HG02759 (cell line): ENCODE data around the gene CCDC194.
A peak's percentile ranks its signal among the peaks of the same experiment; 100 is the strongest.
"Not testable (repeated sequence)": the region's sequence is repeated elsewhere in the genome, so short reads cannot be mapped to it uniquely, and the experiment has no call there.

Experiments
- ATAC-seq: cut with Tn5 transposase; IDR thresholded peaks from one replicate; pipeline ENCODE4 v1.9.1; 2021; ENCODE audit warnings: mild to moderate bottlenecking, moderate library complexity; ENCODE audit not compliant: unreplicated experiment

The CCDC194 gene

DNA sequence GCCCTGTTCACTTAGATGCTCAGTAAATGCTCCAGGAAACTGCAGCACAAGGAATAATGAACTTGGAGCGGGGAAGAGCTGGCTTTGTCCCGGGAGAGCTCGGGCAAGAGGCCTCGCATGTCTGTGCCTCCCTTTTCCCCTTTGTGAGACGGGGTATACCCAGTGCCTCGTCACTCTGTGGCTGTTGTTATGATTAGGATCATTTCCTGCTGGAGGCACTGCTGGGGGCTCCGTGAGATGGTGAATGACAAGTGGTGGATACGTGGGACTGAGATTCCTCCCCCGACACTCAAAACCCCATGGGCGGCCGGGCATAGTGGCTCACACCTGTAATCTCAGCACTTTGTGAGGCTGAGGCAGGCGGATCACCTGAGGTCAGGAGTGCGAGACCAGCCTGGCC lies 15.7 kb downstream of the CCDC194 start:
- no peak for ATAC-seq

DNA sequence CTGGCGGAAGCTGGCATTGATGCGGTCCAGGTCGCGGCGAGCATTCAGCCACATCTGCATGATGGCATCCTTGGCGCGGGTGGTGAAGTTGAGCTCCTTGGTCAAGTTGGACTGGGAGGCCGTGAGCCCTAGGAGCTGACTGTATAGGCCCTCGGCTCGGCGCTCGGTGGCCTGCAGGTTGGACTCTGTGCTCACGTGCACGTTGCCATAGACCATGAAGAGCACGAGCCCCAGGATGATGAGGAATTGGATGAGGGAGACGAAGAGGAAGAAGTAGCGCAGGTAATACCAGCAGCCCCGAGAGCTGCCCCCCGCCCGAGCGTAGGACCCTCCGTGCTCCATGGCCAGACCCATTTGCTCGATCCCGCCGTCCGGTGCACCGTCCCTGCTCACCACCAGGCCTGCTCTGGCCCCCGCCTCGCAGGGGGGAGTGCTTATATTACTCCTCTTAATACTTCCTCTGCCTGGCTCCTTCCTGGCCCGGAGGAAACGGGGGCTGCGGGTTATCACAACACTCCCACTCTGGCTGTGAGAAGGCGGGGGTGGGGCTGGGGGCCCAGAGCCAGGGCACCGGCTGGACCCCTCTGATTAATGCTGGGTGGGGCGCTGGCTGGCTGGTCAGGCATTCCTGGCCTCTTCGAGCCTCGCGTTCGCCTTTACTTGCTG lies 16.9 kb downstream of the CCDC194 start, which contains the start of gene PLVAP:
Gene PLVAP, minus strand, starts transcription at position 408 of the 666 bp plus-strand sequence. Its CDS starts 54 bp downstream, at position 354.
- ATAC-seq: no peak

DNA sequence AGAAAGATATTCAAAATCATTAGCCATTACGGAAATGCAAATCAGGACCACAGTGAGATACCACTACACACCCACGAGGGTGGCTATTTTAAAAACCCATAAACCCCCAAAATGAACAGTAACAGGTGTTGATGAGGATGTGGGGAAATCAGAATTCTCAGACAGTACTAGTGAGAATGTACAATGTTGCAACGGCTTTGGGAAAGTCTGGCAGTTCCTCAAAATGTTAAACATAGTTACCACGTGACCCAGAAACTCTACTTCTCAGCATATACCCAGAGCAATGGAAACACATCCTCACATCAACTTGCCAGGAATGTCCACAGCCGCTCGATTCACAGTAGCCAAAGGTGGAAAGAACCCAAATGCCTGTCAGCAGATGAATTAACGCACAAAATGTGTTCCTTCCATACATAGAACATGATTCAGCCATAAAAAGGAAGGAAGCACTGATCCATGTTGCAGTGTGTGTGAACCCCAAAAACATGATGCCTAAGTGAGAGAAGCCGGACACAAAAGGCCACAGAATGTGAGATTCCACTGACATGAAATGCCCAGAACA lies 23.9 kb downstream of the CCDC194 start:
- ATAC-seq: peak; percentile 91

DNA sequence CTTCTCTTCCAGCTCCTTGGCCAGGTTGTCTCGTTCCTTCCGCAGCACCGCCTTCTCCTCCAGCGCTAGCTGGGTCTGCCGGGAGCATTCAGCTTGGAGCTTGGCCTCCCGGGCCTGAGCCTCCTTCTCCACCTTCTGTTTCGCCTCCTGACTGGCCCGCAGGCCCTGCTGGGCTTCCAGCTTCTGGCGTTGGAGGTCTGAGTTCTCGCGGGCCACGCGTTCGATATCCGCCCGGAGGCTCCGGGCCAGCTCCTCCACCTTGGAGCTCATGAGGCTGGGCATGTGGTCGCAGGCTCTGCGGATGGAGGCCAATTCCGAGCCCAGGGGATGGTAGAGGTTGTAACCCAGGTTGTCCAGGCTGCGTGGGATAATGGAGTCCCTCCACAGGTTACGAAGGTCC lies 28.6 kb downstream of the CCDC194 start:
- no peak for ATAC-seq

DNA sequence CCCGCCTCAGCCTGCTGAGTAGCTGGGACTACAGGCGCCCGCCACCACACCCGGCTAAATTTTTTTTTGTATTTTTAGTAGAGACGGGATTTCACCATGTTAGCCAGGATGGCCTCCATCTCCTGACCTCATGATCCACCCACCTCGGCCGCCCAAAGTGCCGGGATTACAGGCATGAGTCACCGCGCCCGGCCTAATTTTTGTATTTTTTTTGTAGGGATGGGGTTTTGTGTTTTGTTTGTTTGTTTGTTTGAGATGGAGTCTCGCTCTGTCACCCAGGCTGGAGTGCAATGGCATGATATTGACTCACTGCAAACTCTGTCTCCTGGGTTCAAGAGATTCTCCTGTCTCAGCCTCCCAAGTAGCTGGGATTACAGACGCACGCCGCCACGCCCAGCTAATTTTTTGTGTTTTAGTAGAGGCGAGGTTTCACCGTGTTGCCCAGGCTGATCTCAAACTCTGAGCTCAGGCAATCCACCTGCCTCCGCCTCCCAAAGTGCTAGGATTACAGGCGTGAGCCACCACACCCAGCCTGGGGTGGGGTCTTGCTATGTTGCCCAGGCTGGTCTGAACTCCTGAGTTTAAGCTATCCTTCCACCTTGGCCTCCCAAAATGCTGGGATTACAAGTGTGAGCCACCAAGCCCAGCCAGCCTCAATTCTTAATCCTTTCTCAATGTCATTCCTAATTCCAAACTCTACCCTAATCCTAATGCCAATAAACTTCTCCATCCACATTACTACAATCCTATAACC lies 30.0 kb downstream of the CCDC194 start:
- not testable (repeated sequence) for ATAC-seq

DNA sequence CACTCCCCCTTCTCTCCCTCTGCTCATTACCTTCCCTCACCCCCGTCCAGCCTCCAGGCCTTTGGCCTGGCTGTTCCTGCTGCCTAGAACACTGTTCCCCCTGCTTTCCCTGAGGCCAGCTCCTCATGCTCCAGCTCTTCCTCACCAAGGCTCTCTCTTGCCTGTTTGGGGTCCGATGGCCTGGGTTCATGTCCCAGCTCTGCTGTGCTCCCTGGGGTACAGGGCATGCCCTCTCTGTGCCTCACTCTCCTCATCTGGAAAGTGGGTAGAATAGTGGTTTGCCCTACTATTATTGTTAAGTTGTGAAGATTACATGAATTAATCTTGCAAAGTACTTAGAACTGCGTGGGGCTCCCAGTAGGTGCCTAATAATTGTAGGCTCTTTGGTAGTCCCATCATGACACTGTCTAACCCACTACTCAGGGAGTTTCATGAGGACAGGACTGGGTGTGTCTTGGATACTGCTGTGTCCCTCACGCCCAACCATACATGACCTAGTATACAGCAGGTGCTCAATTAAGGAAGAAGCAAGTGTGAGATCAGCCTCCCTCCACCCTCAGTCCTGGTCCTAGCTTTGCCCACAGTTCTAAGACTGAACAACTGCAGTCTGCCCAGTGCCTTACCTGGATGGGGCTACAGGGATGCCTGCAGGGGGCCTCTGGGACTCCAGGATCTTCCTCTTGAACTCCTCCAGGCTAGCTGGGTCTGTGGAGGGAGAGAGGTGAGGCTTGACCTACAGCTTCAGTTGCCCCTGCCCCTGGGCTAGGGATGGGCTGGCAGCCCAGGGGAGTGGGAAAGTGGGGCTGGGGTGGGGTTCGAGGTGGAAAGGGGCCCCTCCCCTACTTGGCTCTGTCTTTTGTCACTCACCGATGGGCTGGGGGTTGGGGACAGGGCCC lies 33.8 kb downstream of the CCDC194 start:
- ATAC-seq: no peak

DNA sequence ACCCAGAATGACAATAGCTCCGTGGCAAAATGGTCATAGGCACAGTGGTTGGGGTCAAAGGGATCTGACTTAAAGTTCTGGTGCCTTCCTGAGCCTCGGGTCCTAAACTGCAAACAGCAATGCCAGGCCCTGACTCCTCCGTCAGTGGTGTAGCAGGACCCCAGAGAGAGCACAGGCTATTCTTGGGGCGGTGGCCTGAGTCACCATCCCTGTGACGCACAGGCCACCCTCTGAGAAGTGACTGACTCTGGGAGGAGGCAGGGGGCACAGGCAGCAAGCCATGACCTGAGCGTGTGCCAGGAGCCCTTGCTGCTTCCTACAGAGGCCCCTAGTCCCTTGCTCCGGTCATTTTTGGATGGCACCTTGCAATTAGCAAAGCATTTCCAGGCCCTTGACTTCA lies 35.6 kb downstream of the CCDC194 start:
- ATAC-seq: no peak

DNA sequence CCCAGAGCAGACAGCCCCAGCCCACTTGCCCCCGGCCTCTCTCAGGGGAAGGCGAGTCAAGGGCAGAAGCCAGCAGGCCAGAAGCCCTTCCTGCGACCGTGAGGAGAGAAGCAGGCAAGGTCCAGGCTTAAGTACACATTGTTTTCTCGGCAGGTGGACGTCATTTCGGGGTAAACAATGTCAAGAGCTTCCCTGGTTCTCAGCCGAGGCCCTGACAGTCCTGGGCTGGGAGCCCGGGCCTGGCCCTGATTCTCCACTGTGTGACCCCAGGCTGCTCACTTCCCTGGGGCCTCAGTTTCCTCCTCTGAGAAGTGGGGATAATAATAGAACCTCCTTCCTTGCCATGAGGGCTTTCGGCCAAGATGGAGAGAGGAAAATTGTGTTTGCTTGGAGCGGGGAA lies 36.3 kb downstream of the CCDC194 start:
- no peak for ATAC-seq

DNA sequence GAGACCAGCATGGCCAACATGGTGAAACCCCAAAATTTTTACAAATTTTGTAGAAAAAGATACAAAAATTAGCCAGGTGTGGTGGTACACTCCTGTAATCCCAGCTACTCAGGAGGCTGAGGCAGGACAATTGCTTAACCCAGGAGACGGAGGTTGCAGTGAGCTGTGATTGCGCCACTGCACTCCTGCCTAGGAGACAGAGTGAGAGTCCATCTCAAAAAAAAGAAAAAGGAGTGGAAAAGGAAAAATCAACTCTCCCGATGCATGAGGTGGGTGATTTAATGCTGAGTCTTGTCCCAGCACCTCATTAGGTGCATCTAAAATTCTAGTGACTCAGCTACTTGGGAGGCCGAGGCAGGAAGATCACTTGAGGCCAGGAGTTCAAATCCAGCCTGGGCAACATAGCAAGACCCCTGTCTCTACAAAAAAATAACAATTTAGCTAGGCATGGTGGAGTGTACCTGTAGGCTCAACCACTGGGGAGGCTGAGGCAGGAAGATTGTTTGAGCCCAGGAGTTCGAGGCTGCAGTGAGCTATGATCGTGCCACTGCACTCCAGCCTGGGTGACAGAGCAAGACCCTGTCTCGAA lies 36.8 kb downstream of the CCDC194 start:
- ATAC-seq: no peak

DNA sequence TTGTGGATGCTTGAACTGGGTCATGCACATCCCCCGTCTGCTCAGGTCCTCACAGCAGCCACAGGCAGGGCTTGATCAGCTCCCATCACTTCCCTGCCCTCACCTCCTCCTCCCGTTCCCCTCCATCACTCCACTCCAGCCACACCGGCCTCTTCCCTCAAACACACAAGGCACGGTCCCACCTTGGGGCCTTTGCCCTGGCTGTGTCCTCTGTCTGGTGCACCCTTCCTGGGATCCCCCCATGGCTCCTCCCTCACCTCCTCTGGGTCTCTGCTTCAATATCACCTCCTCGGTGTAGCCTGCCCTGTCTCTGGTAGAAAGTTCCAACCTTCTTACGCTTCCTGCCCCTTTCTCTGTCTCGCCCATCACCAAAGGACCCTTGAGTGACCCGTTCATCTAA lies 40.6 kb downstream of the CCDC194 start:
- no peak for ATAC-seq

DNA sequence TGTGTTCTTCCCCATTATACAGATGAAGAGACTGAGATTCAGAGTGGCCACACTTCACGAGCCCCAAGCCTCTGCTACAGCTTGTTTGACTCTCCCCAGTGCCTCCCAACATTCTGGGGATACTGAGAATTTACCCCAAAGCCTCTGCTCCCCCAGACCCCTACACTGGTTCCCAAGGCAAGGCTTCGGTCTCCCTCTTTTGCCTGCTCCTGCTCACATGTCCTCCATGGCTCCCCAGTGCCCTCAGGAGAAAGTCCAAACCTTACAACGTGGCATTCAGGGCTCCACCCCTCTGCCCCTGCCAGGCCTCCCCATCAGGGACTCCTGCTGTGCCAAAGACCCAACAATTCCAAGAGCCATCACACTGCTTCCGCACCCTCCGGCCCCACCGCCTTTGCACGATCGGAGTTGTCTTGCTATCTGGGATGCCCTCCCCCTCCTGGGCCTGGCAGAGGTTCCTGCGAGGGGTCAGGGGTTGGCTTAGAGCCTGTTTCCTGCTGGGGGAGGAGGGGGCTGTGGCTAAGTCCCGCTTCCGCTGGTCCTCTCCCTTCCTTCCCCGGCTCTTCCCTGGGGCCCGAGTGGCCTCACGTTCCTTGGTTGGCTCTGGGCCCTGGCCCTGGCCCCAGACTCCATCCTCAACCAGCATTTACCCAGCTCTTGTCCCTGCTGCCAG lies 41.3 kb downstream of the CCDC194 start:
- no peak for ATAC-seq

DNA sequence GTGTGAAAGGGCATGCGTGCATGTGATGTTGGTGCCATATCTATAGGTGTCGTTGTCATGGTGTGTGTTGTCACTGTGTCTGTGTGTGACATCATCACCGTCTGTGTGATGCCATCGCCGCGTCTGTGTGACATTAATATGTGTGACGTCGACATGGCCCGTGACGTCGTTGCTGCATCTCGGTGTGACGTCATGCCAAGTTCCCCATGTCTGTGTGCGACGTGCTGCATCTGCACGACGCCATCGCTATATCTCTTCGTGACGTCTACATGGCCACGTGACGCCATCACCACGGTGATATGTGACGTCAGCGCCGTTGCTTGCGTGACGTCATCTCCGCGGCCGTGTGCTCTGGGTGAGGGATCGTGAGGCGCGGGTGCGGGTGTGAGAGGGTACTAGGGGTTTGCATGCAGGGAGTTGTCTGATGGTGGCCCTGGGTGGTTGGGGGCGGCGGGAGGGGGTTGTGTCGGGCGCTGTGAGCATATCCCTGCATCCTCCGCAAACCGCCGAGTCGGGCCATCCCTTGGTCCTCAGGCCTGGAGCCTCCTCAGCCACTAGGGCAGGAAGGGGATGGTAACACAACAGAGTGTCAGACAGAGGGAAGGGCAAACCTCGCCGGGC lies 42.1 kb downstream of the CCDC194 start:
- no peak for ATAC-seq

DNA sequence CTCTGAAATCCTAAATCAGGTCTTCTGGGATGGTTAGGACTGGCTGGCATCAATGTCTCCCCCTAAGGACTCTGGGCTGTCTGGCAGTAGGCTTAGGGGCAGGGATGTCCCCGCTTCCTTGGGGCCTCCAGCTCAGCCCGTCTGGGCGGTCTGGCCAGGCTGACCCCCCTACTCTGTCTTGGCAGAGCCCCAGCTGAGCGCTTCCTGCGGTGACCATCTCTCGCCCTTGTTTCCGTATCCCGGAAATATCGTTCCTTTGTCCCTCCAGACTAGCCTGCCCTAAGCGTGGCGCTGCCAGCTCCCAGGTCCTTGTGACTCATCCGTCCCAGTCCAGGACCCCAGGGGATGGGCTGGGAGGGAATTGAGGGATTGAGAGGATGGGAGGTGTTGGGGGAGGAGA lies 45.3 kb downstream of the CCDC194 start:
- ATAC-seq: no peak

DNA sequence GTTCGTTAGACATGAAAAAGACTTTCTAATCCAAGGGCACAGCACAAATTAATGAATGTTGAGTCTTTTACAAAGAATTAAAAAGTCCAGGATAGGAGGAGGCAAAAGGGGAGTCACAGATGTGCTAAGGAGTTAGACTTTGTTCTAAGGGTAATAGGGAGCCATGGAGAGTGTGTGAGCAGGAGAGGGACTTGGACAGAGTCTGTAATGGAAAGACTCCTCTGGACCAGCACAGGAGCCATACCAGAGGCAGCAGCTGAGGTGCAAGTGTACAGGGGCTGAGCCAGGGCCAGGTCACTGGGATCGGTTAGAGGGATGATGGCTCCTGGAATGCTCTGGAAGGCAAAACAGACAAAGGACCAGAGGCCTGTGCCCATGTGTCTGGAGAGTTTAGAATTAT lies 46.1 kb downstream of the CCDC194 start:
- ATAC-seq: no peak

DNA sequence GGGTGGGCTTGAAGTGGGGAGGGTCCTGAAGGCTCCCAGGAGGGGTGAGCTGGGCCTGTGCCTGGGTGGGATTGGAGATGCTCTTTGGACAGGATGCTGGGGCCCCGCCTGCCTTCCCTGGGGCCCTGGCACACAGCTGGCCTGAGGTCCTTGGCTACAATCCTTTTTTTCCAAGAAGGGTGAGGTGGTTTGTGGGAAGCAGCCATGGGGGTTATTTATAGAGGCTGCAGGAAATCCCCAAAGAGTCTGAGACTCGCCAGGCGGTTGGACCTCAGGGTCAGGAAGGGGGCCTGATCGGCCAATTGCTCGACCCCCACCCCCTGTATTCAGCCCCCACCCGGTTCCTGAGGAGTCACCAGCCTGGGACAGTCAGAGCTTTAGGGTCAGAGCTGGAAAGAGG lies 46.6 kb downstream of the CCDC194 start:
- no peak for ATAC-seq

DNA sequence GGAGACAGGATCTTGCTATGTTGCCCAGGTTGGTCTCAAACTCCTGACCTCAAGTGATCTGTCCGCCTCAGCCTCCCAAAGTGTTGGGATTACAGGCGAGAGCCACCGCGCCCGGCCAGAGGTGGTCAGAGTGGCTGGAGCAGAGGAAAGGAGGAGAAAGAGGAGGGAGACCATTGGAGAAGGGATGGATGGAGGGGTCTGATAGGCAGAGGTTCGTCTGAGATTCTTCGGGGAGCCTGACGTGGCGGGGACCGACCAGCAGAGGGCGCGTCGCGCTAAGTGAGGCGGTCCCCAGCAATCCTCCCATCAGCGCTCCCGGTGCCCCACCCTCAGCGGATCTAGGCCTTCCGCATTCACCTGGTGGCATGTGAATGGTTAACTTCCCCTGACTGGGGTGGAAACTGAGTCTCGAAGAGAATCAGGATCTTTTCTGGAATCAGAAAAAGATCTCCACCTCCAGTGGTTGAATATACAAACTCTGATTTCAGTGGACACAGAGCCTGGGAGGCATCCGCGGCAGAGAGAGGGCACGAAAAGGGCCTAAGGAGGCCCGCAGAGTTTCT lies 47.8 kb downstream of the CCDC194 start:
- no peak for ATAC-seq

DNA sequence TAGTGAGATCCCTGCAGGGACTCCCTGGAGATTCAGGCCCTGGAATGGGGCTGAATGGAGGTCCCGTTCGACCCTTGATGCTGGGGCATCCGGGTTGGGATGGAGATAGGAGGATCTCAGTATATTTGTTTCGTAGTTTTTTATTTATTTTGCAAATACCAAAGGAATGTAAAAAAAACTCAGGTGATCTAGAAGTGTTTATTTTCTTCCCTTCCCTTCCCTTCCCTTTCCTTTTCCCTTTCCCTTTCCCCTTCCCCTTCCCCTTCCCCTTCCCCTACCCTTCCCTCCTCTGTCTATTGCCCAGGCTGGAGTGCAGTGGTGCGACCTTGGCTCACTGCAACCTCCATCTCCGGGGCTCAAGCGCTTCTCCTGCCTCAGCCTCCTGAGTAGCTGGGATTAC lies 52.2 kb downstream of the CCDC194 start:
- no peak for ATAC-seq

DNA sequence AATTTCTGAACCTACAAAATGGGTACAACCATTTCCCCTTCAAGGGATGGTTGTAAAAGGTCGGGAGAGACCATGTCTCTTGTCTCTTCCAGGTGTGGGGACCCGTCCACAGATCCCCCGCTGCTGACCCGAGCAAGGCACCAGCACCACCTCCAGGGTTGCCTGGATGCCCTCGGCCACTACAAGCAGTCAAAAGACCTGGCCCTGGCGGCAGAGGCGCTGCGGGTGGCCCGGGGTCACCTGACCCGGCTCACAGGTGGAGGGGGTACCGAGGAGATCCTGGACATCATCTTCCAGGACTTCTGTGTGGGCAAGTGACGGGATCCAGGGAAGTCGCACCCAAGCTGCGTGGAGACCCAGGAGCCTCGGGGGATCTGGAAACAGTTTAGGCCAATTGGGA lies 52.6 kb downstream of the CCDC194 start:
- ATAC-seq: no peak

DNA sequence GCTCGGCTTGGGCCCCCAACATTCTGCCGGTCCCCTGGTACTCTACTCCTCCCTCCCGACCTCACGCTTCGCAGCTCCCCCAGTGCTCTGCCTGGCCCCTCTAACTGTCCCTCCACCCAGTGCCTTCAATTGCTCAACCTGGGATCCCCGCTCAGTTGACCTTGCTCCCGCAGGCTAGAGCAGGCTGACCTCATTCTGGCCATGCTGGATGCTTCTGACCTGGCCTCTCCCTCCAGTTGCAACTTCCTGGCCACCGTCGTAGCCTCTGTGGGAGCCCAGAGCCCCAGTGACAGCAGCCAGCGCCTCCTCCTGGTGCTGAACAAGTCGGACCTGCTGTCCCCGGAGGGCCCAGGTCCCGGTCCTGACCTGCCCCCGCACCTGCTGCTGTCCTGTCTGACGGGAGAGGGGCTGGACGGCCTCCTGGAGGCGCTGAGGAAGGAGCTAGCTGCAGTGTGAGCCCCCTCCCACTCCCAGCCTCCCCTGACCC lies 53.1 kb downstream of the CCDC194 start:
- ATAC-seq: no peak
